ENCODE data around the gene KIZ. TPM values are rescaled to one million over a fixed set of nuclear protein-coding genes. Genes with fewer than 3 reads are reported as not detected.

KIZ gene
- polyA plus RNA-seq, 3 donors: 30.9 to 36.9 (median 33.2) TPM

DNA sequence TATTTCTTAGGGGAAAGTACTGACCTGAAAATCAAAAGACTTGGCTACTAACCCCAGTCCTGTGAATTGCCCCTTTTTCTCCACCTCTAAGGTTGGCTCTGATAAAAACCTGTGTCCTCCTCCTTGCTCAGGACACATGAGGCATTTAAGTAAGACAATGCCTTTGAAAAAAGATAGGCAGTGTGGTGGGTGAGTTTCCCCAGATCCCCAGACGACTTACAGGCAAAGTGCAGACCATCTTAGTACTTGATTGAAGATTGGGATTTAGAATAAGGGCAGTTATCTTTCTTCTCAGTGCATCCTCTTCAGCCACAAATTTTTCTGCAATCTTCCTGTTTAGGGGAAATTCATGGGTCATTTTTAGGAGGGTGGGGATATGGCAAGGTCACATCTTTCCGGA is 87.8 kb downstream of the KIZ start:
- no peak for DNase-seq (ENCODE audit: low read depth in 3 of 3, low spot score in 2 of 3)

DNA sequence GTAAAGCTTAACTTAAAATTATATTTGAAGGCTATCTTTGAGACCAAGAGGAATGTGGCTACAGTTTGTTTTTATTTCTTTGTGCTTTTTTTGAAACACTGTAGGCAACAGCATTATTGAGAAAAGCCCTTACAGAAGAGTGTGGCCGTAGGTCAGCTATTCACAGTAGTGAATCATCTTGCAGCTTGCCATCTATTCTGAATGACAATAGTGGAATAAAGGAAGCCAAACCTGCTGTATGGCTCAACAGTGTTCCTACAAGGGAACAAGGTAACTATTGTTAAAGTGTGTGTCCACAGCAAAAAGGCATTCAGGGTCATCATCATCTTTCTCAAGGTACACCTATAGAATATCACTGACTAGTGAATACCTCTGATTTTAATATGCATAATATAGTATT is 88.5 kb downstream of the KIZ start:
- DNase-seq (ENCODE audit: low read depth in 3 of 3, low spot score in 2 of 3): no peak

- DNase-seq (ENCODE audit: low read depth in 3 of 3, low spot score in 2 of 3): no peak
Observed at GRCh38 chr20:21219686-21220085, 93.8 kb downstream of the KIZ start.

DNA sequence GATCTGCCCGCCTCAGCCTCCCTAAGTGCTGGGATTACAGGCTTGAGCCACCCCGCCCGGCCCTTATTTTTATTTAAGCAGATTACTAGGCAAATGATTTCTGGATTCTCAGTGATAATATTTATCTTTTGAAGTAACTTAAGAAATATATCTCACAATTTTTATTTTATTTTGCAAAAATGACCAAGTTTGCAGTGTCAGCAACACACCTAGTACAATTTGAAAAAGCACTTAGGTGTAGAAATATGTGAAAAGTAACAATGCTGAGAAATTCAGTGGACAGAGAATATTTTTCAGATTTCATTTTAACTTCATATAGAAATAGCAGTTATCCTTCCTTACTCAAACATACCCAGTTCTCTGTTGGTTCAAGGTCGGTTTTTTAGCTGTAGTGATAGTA is 98.3 kb downstream of the KIZ start:
- DNase-seq (ENCODE audit: low read depth in 3 of 3, low spot score in 2 of 3): no peak

GRCh38 chr20:21225215-21225947 is 99.5 kb downstream of the KIZ start:
- no peak for DNase-seq (ENCODE audit: low read depth in 3 of 3, low spot score in 2 of 3)

- no peak for DNase-seq (ENCODE audit: low read depth in 3 of 3, low spot score in 2 of 3)
Observed at GRCh38 chr20:21228511-21228910, 102.6 kb downstream of the KIZ start.

DNA sequence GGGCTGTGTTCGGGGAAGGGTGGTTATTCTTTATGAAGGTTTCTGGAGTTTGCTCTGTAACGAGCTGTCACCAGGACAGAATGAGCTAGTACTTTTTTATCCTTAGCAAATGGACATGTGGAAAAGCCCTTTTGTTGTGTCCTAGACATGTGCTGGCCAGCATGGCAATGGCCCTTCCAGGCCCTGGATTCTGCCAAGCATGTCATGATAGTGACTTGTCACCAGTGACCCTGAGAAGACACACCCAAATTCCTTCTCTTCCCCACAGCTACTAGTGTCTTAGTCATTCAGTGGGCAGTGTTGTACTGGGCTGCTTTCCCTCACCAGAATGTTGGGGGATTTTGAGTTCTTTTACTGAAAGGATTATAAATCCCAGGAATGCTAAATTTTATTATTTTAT is 103.3 kb downstream of the KIZ start:
- no peak for DNase-seq (ENCODE audit: low read depth in 3 of 3, low spot score in 2 of 3)

DNA sequence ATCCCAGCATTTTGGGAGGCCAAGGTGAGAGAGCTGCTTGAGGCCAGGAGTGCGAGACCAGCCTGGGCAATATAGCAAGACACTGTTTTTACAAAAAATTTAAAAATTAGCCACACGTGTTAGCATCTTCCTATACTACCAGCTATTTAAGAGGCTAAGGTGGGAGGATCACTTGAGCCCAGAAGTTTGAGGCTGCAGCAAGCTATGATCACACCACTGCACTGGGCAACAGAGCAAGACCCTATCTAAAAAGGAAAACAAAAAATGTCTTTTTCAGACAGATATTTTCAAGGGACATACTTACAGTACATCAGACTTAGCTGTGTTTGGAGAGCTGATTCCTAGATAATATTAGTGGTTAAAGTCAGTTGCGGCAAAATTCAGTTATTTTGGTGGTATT is 104.3 kb downstream of the KIZ start:
- no peak for DNase-seq (ENCODE audit: low read depth in 3 of 3, low spot score in 2 of 3)

GRCh38 chr20:21230686-21231085 is 104.8 kb downstream of the KIZ start:
- DNase-seq (ENCODE audit: low read depth in 3 of 3, low spot score in 2 of 3): no peak

DNA sequence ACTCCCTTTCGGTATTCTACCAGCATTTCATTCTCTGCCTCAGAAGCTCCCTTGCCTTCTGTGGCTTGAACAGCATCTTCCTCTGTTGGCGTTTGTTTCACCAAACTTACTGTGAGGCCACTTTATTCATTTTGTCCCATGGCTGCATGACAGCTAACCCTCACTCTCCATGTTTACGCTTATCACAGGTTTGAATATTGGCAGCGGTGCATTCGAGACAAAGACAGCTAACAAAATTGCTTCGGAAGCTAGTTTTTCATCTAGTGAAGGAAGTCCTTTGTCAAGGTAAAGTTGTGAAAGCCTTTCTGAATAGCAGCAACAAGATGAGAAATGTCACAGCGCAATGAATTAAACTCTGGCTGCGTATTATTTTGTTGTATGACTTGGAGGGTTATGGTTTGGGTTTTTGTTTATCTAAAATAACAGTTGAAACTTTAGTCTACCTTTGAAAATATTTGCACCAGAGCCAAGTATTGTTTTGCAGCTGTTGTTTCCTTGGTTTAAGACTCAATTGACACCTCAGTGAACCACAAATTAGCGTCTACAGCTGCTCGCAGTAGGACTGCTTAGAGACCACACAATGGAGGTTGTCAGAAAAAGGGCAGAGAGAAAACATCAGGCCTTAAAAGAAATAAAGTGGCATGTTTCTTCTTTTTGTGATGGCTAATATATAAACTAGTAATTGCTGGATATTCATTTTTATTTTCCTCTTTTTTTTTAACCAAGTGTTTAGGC is 106.8 kb downstream of the KIZ start:
- no peak for DNase-seq (ENCODE audit: low read depth in 3 of 3, low spot score in 2 of 3)

GRCh38 chr20:21234324-21234723 is 108.4 kb downstream of the KIZ start:
- DNase-seq (ENCODE audit: low read depth in 3 of 3, low spot score in 2 of 3): no peak

- no peak for DNase-seq (ENCODE audit: low read depth in 3 of 3, low spot score in 2 of 3)
Observed at GRCh38 chr20:21234806-21235483, 109.1 kb downstream of the KIZ start.

- peak; percentile 29 to 37 (median 36) for DNase-seq (ENCODE audit: low read depth in 3 of 3, low spot score in 2 of 3)
Observed at GRCh38 chr20:21235484-21236445, 109.9 kb downstream of the KIZ start.

DNA sequence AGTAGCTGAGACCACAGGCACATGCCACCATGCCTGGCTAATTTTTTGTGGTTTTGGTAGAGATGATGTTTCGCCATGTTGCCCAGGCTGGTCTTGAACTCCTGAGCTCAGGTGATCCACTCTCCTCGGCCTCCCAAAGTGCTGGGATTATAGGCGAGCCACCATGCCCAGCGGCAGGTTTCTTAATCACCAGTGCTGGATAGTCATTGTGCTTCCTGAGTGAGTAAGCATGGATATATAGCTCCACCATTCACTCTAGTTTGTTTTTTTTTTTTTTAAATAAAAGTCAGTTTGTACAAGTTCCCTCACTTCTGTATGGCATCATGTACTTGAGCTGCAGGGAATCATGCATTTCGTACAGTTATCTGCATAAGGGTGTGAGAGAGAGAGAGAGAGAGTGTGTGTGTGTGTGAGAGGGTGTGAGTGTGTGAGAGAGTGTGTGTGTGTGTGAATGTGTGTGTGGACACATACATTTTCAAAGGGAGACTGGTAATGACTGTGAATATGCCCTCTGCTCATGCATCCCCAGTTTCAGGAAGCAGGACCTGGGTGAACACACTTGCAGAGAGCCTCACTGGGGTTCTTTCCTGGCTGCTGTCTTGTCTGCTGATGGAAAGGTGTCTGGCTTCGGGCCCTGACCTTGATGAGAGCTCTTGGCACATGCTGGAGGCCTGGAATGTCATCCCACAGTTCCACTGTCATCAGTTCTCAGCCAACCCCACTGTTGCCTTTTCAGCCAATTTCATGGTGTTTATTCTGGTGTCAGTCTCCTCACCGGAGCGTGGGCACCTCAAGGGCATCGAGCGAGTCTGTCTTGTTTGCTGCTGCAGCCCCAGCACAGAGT is 112.3 kb downstream of the KIZ start:
- no peak for DNase-seq (ENCODE audit: low read depth in 3 of 3, low spot score in 2 of 3)

- no peak for DNase-seq (ENCODE audit: low read depth in 3 of 3, low spot score in 2 of 3)
Observed at GRCh38 chr20:21238818-21239536, 113.1 kb downstream of the KIZ start.

DNA sequence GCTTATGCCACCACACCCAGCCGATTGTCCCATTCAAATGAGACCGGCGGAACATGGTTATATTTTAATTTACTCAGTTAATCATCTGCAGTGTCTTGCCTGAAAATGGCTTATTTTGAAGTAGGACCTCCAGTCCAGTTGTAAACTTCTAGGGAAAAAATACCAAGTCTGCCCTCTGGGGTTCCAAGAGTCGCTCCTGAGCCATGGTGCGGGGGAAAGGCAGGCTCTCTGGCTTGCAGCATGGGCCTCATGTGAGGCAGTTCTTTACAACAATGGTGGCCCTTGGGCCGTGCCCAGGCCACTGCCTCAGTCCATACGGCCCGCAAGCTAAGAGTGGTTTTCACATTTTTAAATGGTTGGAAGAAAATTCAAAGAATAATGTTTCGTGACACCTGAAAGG is 114.5 kb downstream of the KIZ start:
- no peak for DNase-seq (ENCODE audit: low read depth in 3 of 3, low spot score in 2 of 3)

DNA sequence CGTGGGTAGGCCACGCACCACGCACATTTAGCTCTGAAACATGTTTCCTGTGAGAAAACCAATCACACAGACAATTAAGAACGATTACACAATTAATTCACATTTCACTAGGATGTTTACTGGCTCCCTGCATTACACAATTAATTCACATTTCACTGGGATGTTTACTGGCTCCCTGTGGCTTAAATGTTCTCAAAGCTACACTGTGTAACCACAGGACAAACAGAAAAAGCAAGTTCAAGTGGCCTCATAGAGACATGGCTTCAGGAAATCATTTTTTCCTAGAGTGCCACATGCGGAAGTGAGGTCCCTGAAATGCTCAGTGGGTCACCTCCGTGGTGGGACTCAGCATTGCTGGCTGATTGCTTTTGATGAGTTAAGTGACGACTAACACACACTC is 115.5 kb downstream of the KIZ start:
- no peak for DNase-seq (ENCODE audit: low read depth in 3 of 3, low spot score in 2 of 3)

DNA sequence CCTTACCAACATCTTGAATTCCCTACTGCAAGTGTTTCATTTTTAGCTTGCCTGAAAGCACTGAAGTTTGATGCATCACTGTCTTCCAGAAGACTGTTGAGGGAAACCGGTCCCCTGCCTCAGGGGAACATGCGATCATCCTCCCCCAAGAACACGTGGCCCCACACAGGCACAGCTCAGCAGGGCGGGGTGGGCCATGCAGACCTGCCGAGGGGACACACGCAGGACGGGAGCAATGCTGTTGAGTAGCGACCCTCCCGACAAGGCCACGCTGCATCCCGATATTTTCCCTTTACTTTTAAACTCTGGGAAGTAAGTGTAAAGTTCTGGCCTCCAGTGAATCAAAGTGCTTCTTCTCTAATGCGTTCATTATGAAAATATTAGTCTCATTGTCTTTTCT is 117.9 kb downstream of the KIZ start:
- no peak for DNase-seq (ENCODE audit: low read depth in 3 of 3, low spot score in 2 of 3)

- no peak for DNase-seq (ENCODE audit: low read depth in 3 of 3, low spot score in 2 of 3)
Observed at GRCh38 chr20:21244808-21245207, 118.9 kb downstream of the KIZ start.

Data from right renal cortex interstitium (tissue), 3 donors.